Measurements from ENCODE around the gene MYO5B. TPM values are rescaled to one million over a fixed set of nuclear protein-coding genes. Genes with fewer than 3 reads are reported as not detected.

Gene MYO5B
- total RNA-seq, 1 experiment from 2014 or later = 25.9 TPM

DNA sequence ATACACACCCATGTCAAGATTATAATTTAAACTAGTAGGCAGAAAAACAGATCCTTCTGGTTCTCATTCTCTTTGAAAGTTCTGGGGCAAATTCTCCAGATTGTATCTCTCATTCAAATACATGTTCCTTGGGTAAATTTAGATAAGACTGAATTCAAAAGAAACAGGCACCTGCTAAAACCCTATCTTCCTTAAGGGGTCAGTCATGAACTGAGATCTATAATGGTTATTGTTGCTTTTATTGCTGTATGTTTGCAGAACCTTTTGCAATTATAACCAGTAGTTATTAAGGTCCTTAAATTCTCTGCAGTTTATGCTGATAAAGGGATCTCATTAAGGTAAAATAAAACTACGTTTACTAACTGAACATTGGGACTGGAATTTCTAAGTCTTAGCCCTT lies 83.5 kb downstream of the MYO5B start:
- Mint-ChIP-seq H3K36me3 (ENCODE audit: insufficient read depth, unreplicated experiment) (no peaks in the 10 kb centered on the region), H3K4me1 (ENCODE audit: insufficient read depth, unreplicated experiment) (peaks cover 7% of the 10 kb centered on the region), H3K9me3 (ENCODE audit: unreplicated experiment) (no peaks in the 10 kb centered on the region), H3K4me3 (ENCODE audit: unreplicated experiment) (no peak overlapping the region), H3K27ac (ENCODE audit: low read depth, unreplicated experiment) (no peak overlapping the region), H3K27me3 (ENCODE audit: insufficient read depth, unreplicated experiment) (no peaks in the 10 kb centered on the region)
- CTCF ChIA-PET = no interaction called here
- POLR2A ChIA-PET = interaction anchor here (1.5 kb wide), 1 partner anchor 11 kb away, joined by 5 read pairs; no protein-coding TSS in a partner anchor
- no TSS peak for BruUV-seq (replicated peaks)
- peak; percentile 33 for DNase-seq (ENCODE audit: unreplicated experiment)
- TF ChIP-seq, protein P1, sequence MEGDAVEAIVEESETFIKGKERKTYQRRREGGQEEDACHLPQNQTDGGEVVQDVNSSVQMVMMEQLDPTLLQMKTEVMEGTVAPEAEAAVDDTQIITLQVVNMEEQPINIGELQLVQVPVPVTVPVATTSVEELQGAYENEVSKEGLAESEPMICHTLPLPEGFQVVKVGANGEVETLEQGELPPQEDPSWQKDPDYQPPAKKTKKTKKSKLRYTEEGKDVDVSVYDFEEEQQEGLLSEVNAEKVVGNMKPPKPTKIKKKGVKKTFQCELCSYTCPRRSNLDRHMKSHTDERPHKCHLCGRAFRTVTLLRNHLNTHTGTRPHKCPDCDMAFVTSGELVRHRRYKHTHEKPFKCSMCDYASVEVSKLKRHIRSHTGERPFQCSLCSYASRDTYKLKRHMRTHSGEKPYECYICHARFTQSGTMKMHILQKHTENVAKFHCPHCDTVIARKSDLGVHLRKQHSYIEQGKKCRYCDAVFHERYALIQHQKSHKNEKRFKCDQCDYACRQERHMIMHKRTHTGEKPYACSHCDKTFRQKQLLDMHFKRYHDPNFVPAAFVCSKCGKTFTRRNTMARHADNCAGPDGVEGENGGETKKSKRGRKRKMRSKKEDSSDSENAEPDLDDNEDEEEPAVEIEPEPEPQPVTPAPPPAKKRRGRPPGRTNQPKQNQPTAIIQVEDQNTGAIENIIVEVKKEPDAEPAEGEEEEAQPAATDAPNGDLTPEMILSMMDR (IDR thresholded peaks at IDR 0.05; ENCODE audit: unreplicated experiment) = peak; percentile 16
- intact Hi-C loops (cut with micrococcal nuclease) = loop anchor here (1.0 to 10.0 kb wide), 2 partner anchors 84 to 243 kb away; partner anchors contain the start of gene MYO5B

DNA sequence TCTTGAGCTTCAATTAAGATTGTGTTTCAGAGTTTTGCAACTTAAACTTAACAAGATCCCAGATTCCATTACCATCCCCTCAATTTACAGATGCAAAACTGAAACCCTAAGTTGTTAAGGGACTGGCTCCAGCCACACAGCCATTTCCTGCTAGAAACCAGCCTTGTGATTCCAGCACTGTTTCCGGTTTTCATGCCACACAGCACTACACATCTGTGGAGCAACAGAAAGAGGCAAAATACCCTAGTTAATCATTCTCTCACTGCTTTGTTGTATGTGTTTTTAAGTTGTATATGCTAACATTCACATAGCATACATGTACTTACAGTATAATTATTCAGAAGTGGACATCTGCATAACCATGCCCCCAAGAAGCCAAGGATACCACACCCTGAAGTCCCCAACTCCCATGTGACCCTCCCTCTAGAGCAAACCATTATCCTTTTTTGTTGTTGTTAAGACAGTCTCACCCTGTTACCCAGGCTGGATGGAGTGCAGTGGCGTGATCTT lies 87.4 kb downstream of the MYO5B start:
- Mint-ChIP-seq H3K9me3 (ENCODE audit: unreplicated experiment) (no peaks in the 10 kb centered on the region), H3K4me1 (ENCODE audit: insufficient read depth, unreplicated experiment) (peaks cover 6% of the 10 kb centered on the region), H3K27me3 (ENCODE audit: insufficient read depth, unreplicated experiment) (no peaks in the 10 kb centered on the region), H3K36me3 (ENCODE audit: insufficient read depth, unreplicated experiment) (no peaks in the 10 kb centered on the region), H3K4me3 (ENCODE audit: unreplicated experiment) (no peak overlapping the region), H3K27ac (ENCODE audit: low read depth, unreplicated experiment) (no peak overlapping the region)
- POLR2A ChIA-PET = interaction anchor here (1.8 kb wide), 1 partner anchor 9 kb away, joined by 5 read pairs; no protein-coding TSS in a partner anchor
- TF ChIP-seq, protein P1 (IDR thresholded peaks at IDR 0.05; ENCODE audit: unreplicated experiment) = no peak
- CTCF ChIA-PET = interaction anchor here (0.6 kb wide), 1 partner anchor 200 kb away, joined by 4 read pairs; no protein-coding TSS in a partner anchor
- intact Hi-C loops (cut with micrococcal nuclease) = no loop called here
- no peak for DNase-seq (ENCODE audit: unreplicated experiment)
- no TSS peak for BruUV-seq (replicated peaks)

DNA sequence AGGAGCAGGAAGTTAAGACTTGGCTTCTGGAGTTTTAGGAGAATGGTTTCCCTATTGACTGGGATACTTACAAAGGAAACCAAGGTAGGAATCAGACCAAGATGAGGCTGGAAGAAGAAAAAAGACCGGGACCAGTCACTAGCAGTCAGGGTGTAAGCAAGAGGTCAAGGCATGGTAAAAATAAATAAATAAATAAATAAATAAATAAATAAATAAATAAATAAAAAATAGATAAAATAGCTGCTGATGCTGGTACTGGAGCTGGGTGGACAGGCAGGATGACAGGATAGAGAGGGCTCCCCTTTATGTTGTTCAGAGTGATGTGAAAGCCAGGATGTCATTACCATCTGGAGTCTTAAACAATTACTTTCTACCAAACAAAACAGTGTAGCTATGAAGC lies 89.9 kb downstream of the MYO5B start:
- Mint-ChIP-seq H3K9me3 (ENCODE audit: unreplicated experiment) (no peaks in the 10 kb centered on the region), H3K27ac (ENCODE audit: low read depth, unreplicated experiment) (no peak overlapping the region), H3K36me3 (ENCODE audit: insufficient read depth, unreplicated experiment) (no peaks in the 10 kb centered on the region), H3K4me1 (ENCODE audit: insufficient read depth, unreplicated experiment) (peaks cover 12% of the 10 kb centered on the region), H3K27me3 (ENCODE audit: insufficient read depth, unreplicated experiment) (no peaks in the 10 kb centered on the region), H3K4me3 (ENCODE audit: unreplicated experiment) (no peak overlapping the region)
- intact Hi-C loops (cut with micrococcal nuclease) = no loop called here
- ChIA-PET CTCF (no interaction called here), POLR2A (interaction anchor here (1.3 kb wide), 1 partner anchor 11 kb away, joined by 4 read pairs; no protein-coding TSS in a partner anchor)
- DNase-seq (ENCODE audit: unreplicated experiment) = no peak
- no TSS peak for BruUV-seq (replicated peaks)
- TF ChIP-seq, protein P1 (IDR thresholded peaks at IDR 0.05; ENCODE audit: unreplicated experiment) = no peak

DNA sequence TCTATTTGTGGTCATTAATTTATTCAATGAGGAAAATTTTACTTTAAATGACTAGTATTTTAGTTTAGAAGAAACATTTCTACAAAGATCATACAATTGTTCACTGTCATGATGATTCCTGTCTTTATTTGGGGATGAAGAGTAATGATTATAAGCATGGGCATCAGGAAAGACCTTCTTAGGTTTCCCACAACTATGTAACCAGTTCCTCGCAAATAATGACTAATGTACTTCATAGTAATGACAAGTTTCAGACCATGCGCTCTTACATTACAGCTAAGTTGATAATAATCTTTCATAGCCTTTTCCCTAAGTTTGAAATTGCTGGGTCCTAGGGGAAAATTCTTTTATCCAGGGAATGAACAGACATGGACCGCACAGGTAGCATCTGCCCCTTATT lies 90.5 kb downstream of the MYO5B start:
- CTCF ChIA-PET = no interaction called here
- Mint-ChIP-seq H3K27ac (ENCODE audit: low read depth, unreplicated experiment) (no peak overlapping the region), H3K27me3 (ENCODE audit: insufficient read depth, unreplicated experiment) (no peaks in the 10 kb centered on the region), H3K36me3 (ENCODE audit: insufficient read depth, unreplicated experiment) (no peaks in the 10 kb centered on the region), H3K4me3 (ENCODE audit: unreplicated experiment) (no peak overlapping the region), H3K4me1 (ENCODE audit: insufficient read depth, unreplicated experiment) (peaks cover 17% of the 10 kb centered on the region), H3K9me3 (ENCODE audit: unreplicated experiment) (no peaks in the 10 kb centered on the region)
- no TSS peak for BruUV-seq (replicated peaks)
- TF ChIP-seq, protein P1 (IDR thresholded peaks at IDR 0.05; ENCODE audit: unreplicated experiment) = no peak
- no peak for DNase-seq (ENCODE audit: unreplicated experiment)
- POLR2A ChIA-PET = no interaction called here
- intact Hi-C loops (cut with micrococcal nuclease) = no loop called here
